ENCODE measurements around the gene NADSYN1.

The NADSYN1 gene

DNA sequence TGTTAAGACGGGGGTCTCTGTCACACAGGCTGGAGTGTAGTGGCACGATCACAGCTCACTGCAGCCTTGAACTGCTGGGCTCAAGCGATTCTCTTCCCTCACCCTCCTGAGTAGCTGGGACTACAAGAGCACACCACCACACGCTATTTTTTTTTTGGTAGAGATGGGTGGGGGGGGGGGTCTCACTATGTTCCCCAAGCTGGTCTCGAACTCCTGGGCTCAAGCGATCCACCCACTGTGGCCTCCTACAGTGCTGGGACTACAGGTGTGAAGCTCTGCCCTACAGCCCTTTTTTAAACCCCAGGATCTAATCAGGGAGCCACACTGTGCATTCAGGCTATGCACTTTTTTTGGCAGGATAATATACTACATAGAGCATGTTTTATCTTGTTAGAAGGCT, 3.4 kb upstream of the NADSYN1 start:
- Histone ChIP-seq H3K9ac (ENCODE audit: low read depth, low read length) (peak overlapping the region; percentile 71), H4K20me1 (ENCODE audit: insufficient read depth, low read length) (no peaks in the 10 kb centered on the region), H3K36me3 (ENCODE audit: insufficient read depth, low read length) (peaks cover 39% of the 10 kb centered on the region), H3K27ac (ENCODE audit: low read length) (peak overlapping the region; percentile 69), H3K79me2 (ENCODE audit: insufficient read depth, low read length) (peaks cover 64% of the 10 kb centered on the region), H3K4me2 (ENCODE audit: insufficient read depth, low read length) (peak overlapping the region; percentile 97), H3K4me3 (ENCODE audit: low read depth in 1 of 2, low read length in 2 of 2) (peak overlapping the region; percentile 65; a peak in 3 of 4 replicates), H3K27me3 (ENCODE audit: insufficient read depth, low read length, poor library complexity) (no peaks in the 10 kb centered on the region), H3K9me3 (ENCODE audit: insufficient read depth, low read length, severe bottlenecking) (peaks cover 6% of the 10 kb centered on the region), H3K4me1 (ENCODE audit: insufficient read depth, low read length) (peaks cover 63% of the 10 kb centered on the region), H2AFZ (ENCODE audit: low read depth, low read length) (peak overlapping the region; percentile 70)
- no peak for TF ChIP-seq CTCF (IDR thresholded peaks at IDR 0.05; ENCODE audit: borderline replicate concordance, extremely low read depth, low read length, poor library complexity, severe bottlenecking)
- TF ChIP-seq EZH2 (IDR thresholded peaks at IDR 0.05; ENCODE audit: borderline replicate concordance, low read depth, low read length, severe bottlenecking) = no peak
- ATAC-seq (ENCODE audit: insufficient read depth, low read depth) (no peak), DNase-seq (no peak)

GRCh38 chr11:71450507-71450906, 2.5 kb upstream of the NADSYN1 start:
- H3K27me3 ChIP-seq (ENCODE audit: insufficient read depth, low read length, poor library complexity) = no peaks in the 10 kb centered on the region
- no peak overlapping the region; the same call in 1 of the 2 replicates for H3K27ac ChIP-seq (ENCODE audit: low read length)
- H4K20me1 ChIP-seq (ENCODE audit: insufficient read depth, low read length) = 0 out of 2 replicates have a peak, but pooled peaks cover 5% of the 10 kb centered on the region
- 0 out of 4 replicates have a peak overlapping the region, but pooled peaks of 1 of the 2 experiments have one; percentile 8 for H3K4me3 ChIP-seq (ENCODE audit: low read depth in 1 of 2, low read length in 2 of 2)
- H3K9me3 ChIP-seq (ENCODE audit: insufficient read depth, low read length, severe bottlenecking) = peaks cover 6% of the 10 kb centered on the region
- H3K9ac ChIP-seq (ENCODE audit: low read depth, low read length) = peak overlapping the region; percentile 71; the same call in 1 of the 2 replicates
- DNase-seq = no peak
- no peak for ATAC-seq (ENCODE audit: insufficient read depth, low read depth)
- peaks cover 39% of the 10 kb centered on the region for H3K36me3 ChIP-seq (ENCODE audit: insufficient read depth, low read length)
- peaks cover 69% of the 10 kb centered on the region for H3K79me2 ChIP-seq (ENCODE audit: insufficient read depth, low read length)
- H3K4me2 ChIP-seq (ENCODE audit: insufficient read depth, low read length) = peak overlapping the region; percentile 97; the same call in 1 of the 2 replicates
- peaks cover 69% of the 10 kb centered on the region for H3K4me1 ChIP-seq (ENCODE audit: insufficient read depth, low read length)
- no peak for TF ChIP-seq CTCF (IDR thresholded peaks at IDR 0.05; ENCODE audit: borderline replicate concordance, extremely low read depth, low read length, poor library complexity, severe bottlenecking)
- no peak for TF ChIP-seq EZH2 (IDR thresholded peaks at IDR 0.05; ENCODE audit: borderline replicate concordance, low read depth, low read length, severe bottlenecking)
- H2AFZ ChIP-seq (ENCODE audit: low read depth, low read length) = no peak overlapping the region

DNA sequence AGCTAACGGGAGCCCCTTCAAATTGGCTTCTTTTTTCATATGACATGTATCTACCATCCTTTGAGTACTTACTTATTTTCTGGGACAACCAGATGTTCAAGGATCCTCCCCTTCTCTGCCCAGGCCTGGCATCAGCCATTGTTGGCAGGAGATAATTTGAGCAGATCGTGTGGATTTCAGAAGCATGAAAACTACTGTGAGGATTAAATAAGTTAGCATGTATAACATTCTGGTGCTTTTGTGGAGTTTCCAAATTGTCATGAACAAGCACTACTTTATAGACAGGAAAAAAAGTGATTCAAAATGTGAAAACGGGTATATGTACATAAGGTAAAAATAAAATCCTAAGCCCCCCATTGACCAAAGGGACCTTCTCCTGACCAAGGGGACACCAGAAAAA, 2.1 kb upstream of the NADSYN1 start:
- Histone ChIP-seq H3K27ac (ENCODE audit: low read length) (peak overlapping the region; percentile 92), H3K9me3 (ENCODE audit: insufficient read depth, low read length, severe bottlenecking) (peaks cover 5% of the 10 kb centered on the region), H3K4me3 (ENCODE audit: low read depth in 1 of 2, low read length in 2 of 2) (peak overlapping the region in 1 of 2 experiments; percentile 98; a peak in 1 of 4 replicates), H3K79me2 (ENCODE audit: insufficient read depth, low read length) (peaks cover 69% of the 10 kb centered on the region), H3K4me1 (ENCODE audit: insufficient read depth, low read length) (peaks cover 69% of the 10 kb centered on the region), H3K36me3 (ENCODE audit: insufficient read depth, low read length) (peaks cover 39% of the 10 kb centered on the region), H3K27me3 (ENCODE audit: insufficient read depth, low read length, poor library complexity) (no peaks in the 10 kb centered on the region), H4K20me1 (ENCODE audit: insufficient read depth, low read length) (0 out of 2 replicates have a peak, but pooled peaks cover 5% of the 10 kb centered on the region), H3K4me2 (ENCODE audit: insufficient read depth, low read length) (peak overlapping the region; percentile 97), H3K9ac (ENCODE audit: low read depth, low read length) (peak overlapping the region; percentile 79), H2AFZ (ENCODE audit: low read depth, low read length) (no peak overlapping the region)
- TF ChIP-seq CTCF (IDR thresholded peaks at IDR 0.05; ENCODE audit: borderline replicate concordance, extremely low read depth, low read length, poor library complexity, severe bottlenecking) (no peak), EZH2 (IDR thresholded peaks at IDR 0.05; ENCODE audit: borderline replicate concordance, low read depth, low read length, severe bottlenecking) (no peak)
- ATAC-seq (ENCODE audit: insufficient read depth, low read depth) = no peak
- DNase-seq = no peak

Data from DND-41 (cell line).